GM12874 (cell line): ENCODE data around the gene NKTR.

Source experiments
- CTCF ChIP-seq: IDR thresholded peaks from 2 replicates; pipeline ENCODE4 v1.5.1; 2011; ENCODE audit warnings: low read depth, mild to moderate bottlenecking, control low read depth, low read length, moderate library complexity; ENCODE audit not compliant: insufficient read depth

NKTR gene

GRCh38 chr3:42691816-42692666, 91.6 kb downstream of the NKTR start:
- no peak for TF ChIP-seq CTCF

DNA sequence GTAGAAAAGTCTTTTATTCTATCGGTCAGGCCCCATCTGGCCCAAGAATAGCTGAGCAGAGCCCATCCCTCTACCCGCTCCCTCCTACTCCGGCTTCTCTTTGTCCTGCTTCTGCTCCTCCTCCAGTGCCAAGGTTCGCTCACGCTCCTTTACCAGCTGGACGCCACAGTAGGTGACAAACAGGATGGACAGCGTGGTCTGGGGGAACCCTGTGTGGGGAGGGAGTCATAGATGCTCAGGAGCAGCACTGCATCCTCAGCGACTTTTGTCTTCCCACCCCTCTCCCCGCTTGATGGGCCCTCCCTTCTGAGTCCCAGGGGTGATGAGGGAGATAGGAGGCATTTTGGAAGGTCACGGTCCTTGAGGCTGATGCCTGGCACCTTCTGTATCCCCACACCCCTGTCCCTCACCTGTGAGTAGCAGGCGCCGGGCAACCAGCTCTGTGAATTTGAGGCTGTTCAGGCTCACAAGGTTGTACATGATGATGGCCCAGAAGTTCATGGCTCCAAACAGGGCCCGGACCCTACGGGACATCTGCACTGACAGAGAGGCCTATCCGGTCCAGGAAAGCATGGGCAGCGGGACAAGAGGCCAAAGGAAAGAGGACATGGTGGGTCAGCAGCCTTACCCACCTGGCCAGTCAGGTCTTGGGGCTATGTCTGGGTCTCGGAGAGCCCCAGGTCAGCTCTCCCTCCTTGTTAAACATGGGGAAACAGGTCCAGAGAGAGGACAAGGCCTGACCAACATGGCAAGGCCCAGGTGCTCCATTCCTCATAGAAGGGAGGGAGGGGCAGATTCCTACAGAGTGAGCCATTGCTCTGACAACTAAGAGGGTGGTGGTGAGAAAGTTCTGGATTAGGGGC, 92.4 kb downstream of the NKTR start:
- no peak for TF ChIP-seq CTCF

DNA sequence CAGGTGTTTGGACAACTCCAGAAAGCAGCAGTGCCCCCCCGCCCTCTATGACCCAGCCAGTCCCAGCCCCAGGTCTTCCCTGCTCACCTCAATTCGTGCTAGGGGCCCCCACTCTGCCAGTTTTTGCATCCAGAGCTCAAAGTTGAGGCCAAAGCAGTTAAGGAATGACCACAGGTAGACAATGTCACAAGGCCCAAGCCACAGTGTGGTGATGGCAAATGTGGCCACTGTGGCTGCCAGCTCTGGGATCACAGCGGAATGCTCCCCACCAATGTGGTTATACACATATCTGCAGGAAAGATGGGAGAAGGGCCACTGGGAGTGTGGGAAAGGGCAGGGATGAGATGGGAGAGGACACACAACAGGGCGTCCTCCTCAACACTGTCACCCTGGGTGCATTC, 93.0 kb downstream of the NKTR start:
- no peak for TF ChIP-seq CTCF

DNA sequence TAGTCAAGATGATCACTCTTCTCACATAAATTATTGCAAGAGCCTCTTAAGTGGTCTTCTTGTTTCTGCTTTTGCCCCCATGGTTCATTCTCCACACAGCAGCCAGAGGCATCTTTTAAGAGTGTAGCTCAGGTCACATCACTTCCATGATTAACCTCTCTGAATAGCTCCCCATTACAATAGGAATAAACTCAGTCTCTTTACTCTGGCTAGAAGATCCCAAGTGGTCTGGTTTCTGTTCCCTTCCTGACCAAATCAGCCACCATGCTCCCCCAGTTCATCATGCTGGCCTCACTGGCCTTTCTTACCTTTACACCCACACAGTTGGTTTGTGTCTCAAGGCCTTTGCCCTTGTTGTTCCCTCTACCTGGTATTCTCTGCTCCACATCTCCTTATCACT, 93.9 kb downstream of the NKTR start:
- TF ChIP-seq CTCF: no peak

DNA sequence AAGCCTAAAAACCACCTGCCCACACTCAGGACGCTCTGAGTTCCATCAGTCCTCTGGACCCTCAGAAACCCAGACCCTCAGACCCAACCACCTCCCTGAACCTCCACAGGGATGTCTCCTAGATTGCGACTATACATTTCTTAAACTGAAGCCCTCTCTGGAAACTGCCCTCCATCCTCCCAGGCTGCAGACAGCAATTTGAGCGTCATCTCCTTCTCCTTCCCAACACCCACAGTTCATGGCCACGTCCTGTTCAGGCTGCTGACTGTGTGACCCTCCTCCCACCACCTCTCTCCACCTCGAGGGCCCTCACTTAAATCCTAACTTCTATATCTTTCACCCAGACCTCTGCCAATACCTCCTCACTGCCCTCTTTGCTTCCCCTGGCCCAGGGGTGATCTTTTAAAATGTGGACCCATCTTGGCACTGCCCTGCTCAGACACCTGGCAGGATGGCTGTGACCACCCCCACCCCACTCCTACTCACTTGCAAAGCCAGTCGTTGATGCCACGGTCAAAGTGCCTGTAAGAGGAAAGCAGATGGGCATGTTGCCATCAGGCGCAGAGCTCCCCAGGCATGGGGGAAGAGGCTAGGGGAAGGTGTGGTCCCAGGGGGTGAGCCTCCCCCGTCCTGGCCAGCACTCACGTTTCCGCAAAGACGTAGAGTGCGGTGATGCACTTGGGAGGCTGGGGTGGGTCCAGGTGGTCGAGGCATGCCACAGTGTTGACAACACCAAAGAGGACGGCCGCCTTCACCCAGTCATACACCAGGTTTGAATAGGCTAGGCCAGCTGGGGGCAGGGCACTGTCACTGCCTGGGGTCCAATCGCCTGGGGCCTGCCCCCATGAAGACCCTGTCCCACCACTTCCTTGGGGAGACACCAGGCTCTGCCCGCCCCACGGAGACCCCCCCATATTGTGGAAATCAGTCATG, 96.1 kb downstream of the NKTR start:
- no peak for TF ChIP-seq CTCF

GRCh38 chr3:42697289-42698051, 97.0 kb downstream of the NKTR start:
- TF ChIP-seq CTCF: no peak
